IPS-NIHi7 (cell line): ENCODE data around the gene SLC11A2.
"Not testable (repeated sequence)": the region's sequence is repeated elsewhere in the genome, so short reads cannot be mapped to it uniquely, and the experiment has no call there.

Experiments used
- DNase-seq: peaks from one replicate; pipeline ENCODE4 v3.0.0; 2012; ENCODE audit warnings: mixed read lengths; ENCODE audit errors: extremely low spot score

SLC11A2 gene

GRCh38 chr12:50947933-50948626 lies 78.1 kb downstream of the SLC11A2 start:
- DNase-seq, result no peak

DNA sequence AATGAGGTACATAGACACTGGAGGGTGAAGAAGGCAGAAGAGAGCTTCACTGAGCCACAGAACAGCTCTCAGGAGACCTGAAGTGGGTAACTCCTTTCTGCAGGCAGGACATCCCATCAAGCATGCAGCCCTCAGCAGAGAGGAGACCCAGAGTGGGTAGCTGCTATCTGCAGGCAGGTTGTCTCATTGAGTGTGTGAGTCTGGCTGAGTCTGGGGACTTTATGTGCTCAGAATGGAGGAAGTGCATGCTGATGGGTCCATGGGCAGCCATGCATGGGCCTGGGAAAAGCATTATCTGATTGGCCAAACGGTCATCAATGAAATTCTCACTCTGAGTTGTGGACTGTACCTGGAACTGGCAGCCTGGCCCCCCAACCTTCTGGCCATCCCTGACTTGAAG lies 88.5 kb downstream of the SLC11A2 start:
- no peak for DNase-seq

DNA sequence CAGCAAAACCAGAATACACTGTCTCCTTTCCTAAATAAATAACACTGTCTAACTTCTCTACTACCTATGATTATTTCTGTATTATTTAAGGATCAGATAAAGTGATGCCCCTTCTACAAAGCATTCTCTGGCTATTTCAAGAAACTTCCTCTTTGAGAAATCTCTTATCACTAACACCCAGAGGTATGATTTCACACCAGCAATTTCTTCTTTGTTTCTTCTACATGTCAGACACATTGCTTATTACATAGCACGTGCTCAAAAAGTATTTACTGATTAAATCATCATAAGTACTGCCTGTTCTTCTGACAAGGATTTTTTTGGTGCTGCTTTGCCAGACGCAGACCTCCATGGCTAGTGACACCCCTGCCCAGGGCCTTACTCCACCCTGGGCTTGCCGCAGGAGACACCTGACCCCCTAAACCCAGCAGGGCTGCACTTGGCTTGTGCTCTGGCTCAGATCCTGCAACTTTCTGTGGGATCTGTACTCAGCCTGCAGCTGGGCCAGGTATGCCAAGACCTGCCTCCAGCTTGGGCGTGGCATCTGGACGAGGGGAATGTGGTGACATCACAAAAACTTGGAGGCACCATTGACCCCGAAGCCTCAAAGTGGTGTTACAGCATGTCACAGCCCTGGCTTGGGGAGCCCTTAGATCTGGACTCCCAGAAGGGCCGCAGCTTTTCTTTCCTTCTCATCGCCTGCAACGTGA lies 89.2 kb downstream of the SLC11A2 start:
- DNase-seq, result no peak

GRCh38 chr12:50934981-50935807 lies 91.0 kb downstream of the SLC11A2 start:
- DNase-seq, result no peak

DNA sequence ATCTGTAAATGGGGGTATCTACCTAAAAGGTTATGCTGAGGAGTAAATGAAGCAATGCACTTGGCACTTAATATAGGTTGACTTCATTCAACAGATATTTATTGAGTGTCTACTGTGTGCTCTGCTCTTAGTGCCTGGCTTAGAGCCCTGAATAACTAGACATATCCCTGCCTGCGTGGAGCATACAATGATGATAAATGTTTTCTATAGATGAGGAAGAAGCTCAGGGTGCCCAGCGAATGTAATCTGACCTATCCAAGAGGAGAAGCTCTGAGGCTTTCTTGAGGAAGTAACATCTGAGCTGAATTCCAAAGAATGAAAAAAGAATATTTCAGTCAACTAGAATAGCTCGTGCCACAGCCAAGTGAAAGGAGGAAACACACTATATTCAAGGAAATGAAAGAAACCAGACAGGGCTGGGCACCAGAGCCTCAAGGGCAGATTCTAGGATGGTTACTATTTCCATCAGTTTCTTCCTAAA lies 91.8 kb downstream of the SLC11A2 start:
- no peak for DNase-seq

DNA sequence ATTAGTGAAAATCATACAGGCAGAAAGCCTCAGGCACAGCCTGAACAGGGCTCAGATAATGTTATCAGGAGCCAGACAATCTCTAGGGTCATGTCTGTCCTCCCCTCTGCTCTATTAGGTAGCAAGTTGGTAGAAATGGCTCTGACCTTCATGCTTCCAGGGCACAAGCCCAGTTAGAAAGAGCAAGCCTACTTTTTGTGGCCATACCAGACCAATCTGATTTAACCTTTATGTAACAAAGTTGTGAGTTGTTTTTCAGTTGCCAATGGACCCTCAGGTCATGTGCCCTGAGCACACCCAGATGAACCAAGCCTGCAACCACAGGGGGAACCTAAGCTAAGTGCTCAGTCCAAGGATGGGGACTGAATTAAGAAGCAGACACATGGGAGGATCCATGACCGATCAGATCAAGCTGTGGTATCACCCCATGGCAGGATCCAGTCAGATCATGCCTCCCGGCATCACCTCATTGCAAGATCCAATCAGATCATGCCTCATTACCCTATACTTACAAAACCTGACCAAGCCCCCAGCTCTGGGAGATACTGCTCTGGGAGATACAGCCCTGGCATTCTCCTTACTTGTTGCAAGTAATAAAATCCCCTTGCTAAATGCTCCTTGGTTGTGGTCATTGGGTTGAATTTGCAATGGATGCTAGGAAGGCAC lies 92.6 kb downstream of the SLC11A2 start:
- DNase-seq, result no peak

- DNase-seq, result no peak
Observed at GRCh38 chr12:50932787-50933280, 93.3 kb downstream of the SLC11A2 start.

GRCh38 chr12:50930477-50930876 lies 95.7 kb downstream of the SLC11A2 start:
- DNase-seq, result not testable (repeated sequence)

DNA sequence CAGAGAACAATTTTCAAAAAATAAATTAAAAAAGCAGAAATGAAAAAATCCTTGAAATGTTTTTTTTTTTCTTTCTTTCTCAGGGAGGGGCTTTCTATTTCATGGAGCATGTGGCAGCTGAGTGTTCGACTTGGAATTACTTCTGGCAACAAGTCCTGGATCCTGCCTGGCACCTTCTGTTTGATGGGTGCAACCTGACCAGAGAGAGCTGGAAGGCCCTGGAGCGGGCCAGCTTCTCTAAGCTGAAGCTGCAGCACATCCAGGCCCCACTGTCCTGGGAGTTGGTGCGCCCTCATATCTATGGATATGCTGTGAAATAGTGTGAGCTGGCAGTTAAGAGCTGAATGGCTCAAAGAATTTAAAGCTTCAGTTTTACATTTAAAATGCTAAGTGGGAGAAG lies 96.4 kb downstream of the SLC11A2 start:
- DNase-seq, result no peak
